ENCODE measurements around the gene FSD1L.

DNA sequence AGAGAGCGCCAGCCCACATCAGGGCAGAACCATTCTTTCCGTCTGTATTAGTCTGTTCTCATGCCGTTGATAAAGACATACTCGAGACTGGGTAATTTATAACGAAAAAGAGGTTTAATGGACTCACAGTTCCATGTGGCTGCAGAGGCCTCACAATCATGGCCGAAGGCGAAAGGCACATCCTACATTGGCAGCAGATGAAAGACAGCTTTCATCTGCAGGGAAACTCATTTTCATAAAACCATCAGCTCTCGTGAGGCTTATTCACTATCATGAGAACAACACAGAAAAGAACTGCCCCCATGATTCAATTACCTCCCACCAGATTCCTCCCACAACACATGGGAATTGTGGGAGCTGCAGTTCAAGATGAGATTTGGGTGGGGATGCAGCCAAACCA, 4.7 kb upstream of the FSD1L start:
- TF ChIP-seq POLR2A (IDR thresholded peaks at IDR 0.05) = no peak
- TF ChIP-seq, protein P1, sequence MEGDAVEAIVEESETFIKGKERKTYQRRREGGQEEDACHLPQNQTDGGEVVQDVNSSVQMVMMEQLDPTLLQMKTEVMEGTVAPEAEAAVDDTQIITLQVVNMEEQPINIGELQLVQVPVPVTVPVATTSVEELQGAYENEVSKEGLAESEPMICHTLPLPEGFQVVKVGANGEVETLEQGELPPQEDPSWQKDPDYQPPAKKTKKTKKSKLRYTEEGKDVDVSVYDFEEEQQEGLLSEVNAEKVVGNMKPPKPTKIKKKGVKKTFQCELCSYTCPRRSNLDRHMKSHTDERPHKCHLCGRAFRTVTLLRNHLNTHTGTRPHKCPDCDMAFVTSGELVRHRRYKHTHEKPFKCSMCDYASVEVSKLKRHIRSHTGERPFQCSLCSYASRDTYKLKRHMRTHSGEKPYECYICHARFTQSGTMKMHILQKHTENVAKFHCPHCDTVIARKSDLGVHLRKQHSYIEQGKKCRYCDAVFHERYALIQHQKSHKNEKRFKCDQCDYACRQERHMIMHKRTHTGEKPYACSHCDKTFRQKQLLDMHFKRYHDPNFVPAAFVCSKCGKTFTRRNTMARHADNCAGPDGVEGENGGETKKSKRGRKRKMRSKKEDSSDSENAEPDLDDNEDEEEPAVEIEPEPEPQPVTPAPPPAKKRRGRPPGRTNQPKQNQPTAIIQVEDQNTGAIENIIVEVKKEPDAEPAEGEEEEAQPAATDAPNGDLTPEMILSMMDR (IDR thresholded peaks at IDR 0.05) = no peak

All from Peyer's patch (tissue), 4 donors.